Stomach (tissue), 9 donors: ENCODE measurements around the gene SLC8A3. TPM values are rescaled to one million over a fixed set of nuclear protein-coding genes. Genes with fewer than 3 reads are reported as not detected.
A peak's percentile ranks its signal among the peaks of the same experiment; 100 is the strongest.

Source experiments
- DNase-seq, 2 donors: peaks; one replicate each; pipeline versions ENCODE4 v3.0.0 to v3.0.0-alpha.2; 2013 to 2019
- H3K27ac ChIP-seq, 5 donors: fragments of 200-600 bp in 4 of 5; sonication (generic) in 4 of 5; one replicate each; pipeline ENCODE4 v1.5.1; 2013 to 2019; ENCODE audit warnings: mild to moderate bottlenecking in 1 of 5, moderate library complexity in 1 of 5
- H3K27me3 ChIP-seq, 3 donors: fragments of 200-600 bp; sonication (generic); one replicate each; pipeline ENCODE4 v1.5.1; 2017 to 2019; ENCODE audit warnings: mixed run types in 1 of 3
- H3K36me3 ChIP-seq, 4 donors: fragments of 200-600 bp; sonication (generic); 1 replicate in 3 of 4; 2 replicates in 1 of 4; pipeline ENCODE4 v1.5.1; 2016 to 2019
- H3K4me1 ChIP-seq, 4 donors: fragments of 200-600 bp; sonication (generic); one replicate each; pipeline ENCODE4 v1.5.1; 2016 to 2019
- H3K4me3 ChIP-seq, 4 donors: fragments of 200-600 bp; sonication (generic) in 3 of 4; one replicate each; pipeline ENCODE4 v1.5.1; 2016 to 2019; ENCODE audit warnings: mild to moderate bottlenecking in 1 of 4
- H3K9me3 ChIP-seq, 4 donors: fragments of 200-600 bp; sonication (generic); one replicate each; pipeline ENCODE4 v1.5.1; 2016 to 2019
- EP300 ChIP-seq: sonication (generic); formaldehyde crosslinking; IDR thresholded peaks from one replicate; pipeline ENCODE4 v1.6.1; 2017; ENCODE audit warnings: antibody characterized with exemption
- POLR2A ChIP-seq, 4 donors: fragments of 450-650 bp; IDR thresholded peaks; one replicate each; pipeline ENCODE4 v1.6.1; 2016; ENCODE audit warnings: antibody characterized with exemption in 4 of 4, control low read depth in 2 of 4, mild to moderate bottlenecking in 1 of 4, moderate library complexity in 1 of 4
- POLR2AphosphoS5 ChIP-seq, 3 donors: sonication (generic); formaldehyde crosslinking; IDR thresholded peaks; one replicate each; pipeline ENCODE4 v1.6.1; 2016; ENCODE audit warnings: antibody characterized with exemption in 3 of 3
- WGBS, 5 donors: extraction: QIAGEN DNeasy Blood & Tissue Kit in 3 of 5; methylation state at CpG; one replicate each; pipeline versions ENCODE4 v1.1.5 to v1.1.7; 2013 to 2018; 5-methylcytosine and 5-hydroxymethylcytosine counted together
- intact Hi-C: fragments of 100-400 bp; cut with DNase I; formaldehyde crosslinking; loops from one replicate; pipeline ENCODE4 v1.15.1; 2023; ENCODE audit warnings: low total_unique reads
- polyA plus RNA-seq, 3 donors: library from polyadenylated mRNA; stranded (reverse); fragments of 200-250 nt; gene quantifications; one replicate each; pipeline ENCODE4 v1.2.3, GENCODE V29; 2013
- total RNA-seq, 5 donors: library from RNA; depleted of rRNA; stranded (reverse); fragments of >200 nt; gene quantifications; one replicate each; pipeline versions ENCODE4 v1.1.0 to v1.2.3, GENCODE V29; 2014 to 2016
- TF ChIP-seq, protein P1 (sequence below), 7 experiments: fragments of 450-650 bp in 4 of 7; fragments of 200-600 bp in 3 of 7; sonication (generic) in 3 of 7; IDR thresholded peaks; one replicate each; pipeline ENCODE4 v1.5.1; 2016 to 2019; ENCODE audit warnings: antibody characterized with exemption in 7 of 7, control low read depth in 2 of 7, mild to moderate bottlenecking in 1 of 7
- donor health status: healthy with polysubstance abuse.
- donor health status: Bipolar disorder and iron deficiency.
- donor health status: healthy.

The SLC8A3 gene
- total and polyA plus RNA-seq, 8 donors: 0.03 to 2.4 (median 0.87) TPM; not detected in 1

DNA sequence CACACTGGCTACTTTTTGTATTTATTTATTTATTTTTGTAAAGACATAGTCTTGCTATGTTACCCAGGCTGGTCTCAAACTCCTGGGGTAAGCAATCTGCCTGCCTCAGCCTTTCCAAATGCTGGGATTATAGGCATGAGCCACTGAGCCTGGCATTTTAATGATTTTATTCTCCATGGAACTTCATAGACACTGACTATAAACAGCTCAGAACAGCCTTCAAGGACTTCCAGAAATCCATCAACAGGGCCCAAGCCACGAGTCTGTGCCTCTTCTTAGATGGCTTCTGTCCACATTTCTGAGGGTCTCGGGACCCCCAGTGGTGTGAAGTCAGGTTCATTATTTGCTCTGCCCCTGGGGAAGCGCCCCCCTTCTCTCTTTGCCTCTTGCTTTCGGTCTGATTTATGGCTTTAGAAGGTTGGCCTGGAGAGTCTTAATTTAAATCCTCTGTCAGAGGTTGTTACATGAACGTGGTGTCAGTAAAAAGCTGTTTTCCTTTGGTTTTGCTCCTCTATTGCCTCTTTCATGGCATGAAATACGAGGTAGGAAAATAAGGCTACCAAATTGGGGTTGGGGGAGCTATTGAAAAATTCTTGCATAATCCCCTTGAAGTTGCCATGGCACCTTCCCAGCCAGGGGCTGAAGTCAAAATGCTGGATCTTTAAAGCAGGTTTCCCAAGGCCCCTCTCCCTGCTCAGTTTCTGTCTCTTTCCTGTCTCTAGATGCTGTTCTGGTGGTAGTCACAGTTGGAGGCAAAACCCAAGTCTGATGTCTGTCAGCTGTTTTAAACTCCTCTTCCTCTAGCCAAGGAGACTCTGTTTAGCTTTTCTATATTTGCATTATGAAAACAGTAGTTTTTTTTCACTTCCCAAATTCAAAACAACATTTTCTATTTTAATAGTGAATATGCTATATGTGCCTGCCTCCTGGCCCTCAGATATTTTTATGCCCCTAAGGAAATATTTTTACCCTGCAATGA, 180.2 kb downstream of the SLC8A3 start:
- WGBS, 5 donors: 49 to 73% (median 63%) methylated on average over 6 of the region's 6 CpGs
- peak in 1 of 2 donors; percentile 41 for DNase-seq
- Histone ChIP-seq H3K4me3 (no peak overlapping the region), H3K27ac (peak overlapping the region in 3 of 5 donors; percentile 5 to 45 (median 36)), H3K27me3 (no peaks in the 10 kb centered on the region), H3K4me1 (peaks cover 0 to 25% (median 4%) of the 10 kb centered on the region in 4 donors), H3K9me3 (no peaks in the 10 kb centered on the region), H3K36me3 (no peaks in the 10 kb centered on the region)
- intact Hi-C loops: no loop called here
- TF ChIP-seq EP300 (no peak), POLR2A (IDR thresholded peaks at IDR 0.05) (no peak), POLR2AphosphoS5 (IDR thresholded peaks at IDR 0.05) (no peak)
- TF ChIP-seq, protein P1, sequence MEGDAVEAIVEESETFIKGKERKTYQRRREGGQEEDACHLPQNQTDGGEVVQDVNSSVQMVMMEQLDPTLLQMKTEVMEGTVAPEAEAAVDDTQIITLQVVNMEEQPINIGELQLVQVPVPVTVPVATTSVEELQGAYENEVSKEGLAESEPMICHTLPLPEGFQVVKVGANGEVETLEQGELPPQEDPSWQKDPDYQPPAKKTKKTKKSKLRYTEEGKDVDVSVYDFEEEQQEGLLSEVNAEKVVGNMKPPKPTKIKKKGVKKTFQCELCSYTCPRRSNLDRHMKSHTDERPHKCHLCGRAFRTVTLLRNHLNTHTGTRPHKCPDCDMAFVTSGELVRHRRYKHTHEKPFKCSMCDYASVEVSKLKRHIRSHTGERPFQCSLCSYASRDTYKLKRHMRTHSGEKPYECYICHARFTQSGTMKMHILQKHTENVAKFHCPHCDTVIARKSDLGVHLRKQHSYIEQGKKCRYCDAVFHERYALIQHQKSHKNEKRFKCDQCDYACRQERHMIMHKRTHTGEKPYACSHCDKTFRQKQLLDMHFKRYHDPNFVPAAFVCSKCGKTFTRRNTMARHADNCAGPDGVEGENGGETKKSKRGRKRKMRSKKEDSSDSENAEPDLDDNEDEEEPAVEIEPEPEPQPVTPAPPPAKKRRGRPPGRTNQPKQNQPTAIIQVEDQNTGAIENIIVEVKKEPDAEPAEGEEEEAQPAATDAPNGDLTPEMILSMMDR (IDR thresholded peaks at IDR 0.05): no peak

GRCh38 chr14:70006699-70007098, 182.1 kb downstream of the SLC8A3 start:
- intact Hi-C loops: no loop called here
- H3K4me3 ChIP-seq: no peak overlapping the region
- H3K36me3 ChIP-seq: no peaks in the 10 kb centered on the region
- no peak for TF ChIP-seq EP300
- no peak for TF ChIP-seq POLR2AphosphoS5 (IDR thresholded peaks at IDR 0.05)
- no peak for TF ChIP-seq POLR2A (IDR thresholded peaks at IDR 0.05)
- TF ChIP-seq, protein P1 (IDR thresholded peaks at IDR 0.05): no peak
- whole genome bisulfite sequencing, 5 donors: 79 to 94% (median 92%) methylated on average over 6 of the region's 6 CpGs
- no peak overlapping the region for H3K27ac ChIP-seq
- H3K4me1 ChIP-seq: peaks cover 0 to 36% (median 8%) of the 10 kb centered on the region in 4 donors
- H3K27me3 ChIP-seq: no peaks in the 10 kb centered on the region
- H3K9me3 ChIP-seq: no peaks in the 10 kb centered on the region
- DNase-seq: no peak

- TF ChIP-seq EP300 (no peak), POLR2AphosphoS5 (IDR thresholded peaks at IDR 0.05) (no peak), POLR2A (IDR thresholded peaks at IDR 0.05) (no peak)
- TF ChIP-seq, protein P1 (IDR thresholded peaks at IDR 0.05): no peak
- peak; percentile 51 to 72 for DNase-seq
- intact Hi-C loops: no loop called here
- Histone ChIP-seq H3K4me3 (no peak overlapping the region), H3K4me1 (peaks cover 0 to 36% (median 8%) of the 10 kb centered on the region in 4 donors), H3K36me3 (no peaks in the 10 kb centered on the region), H3K27ac (peak overlapping the region in 2 of 5 donors; percentile 12 to 41), H3K9me3 (no peaks in the 10 kb centered on the region), H3K27me3 (no peaks in the 10 kb centered on the region)
- 55 to 74% (median 66%) methylated on average over 5 of the region's 5 CpGs for WGBS, 5 donors
Measured at GRCh38 chr14:70005281-70005805, 183.4 kb downstream of the SLC8A3 start.

- no peaks in the 10 kb centered on the region for H3K27me3 ChIP-seq
- H3K9me3 ChIP-seq: no peaks in the 10 kb centered on the region
- intact Hi-C loops: no loop called here
- peak overlapping the region in 1 of 5 donors; percentile 41 for H3K27ac ChIP-seq
- no peak for TF ChIP-seq POLR2AphosphoS5 (IDR thresholded peaks at IDR 0.05)
- TF ChIP-seq, protein P1 (IDR thresholded peaks at IDR 0.05): no peak
- no peak for TF ChIP-seq POLR2A (IDR thresholded peaks at IDR 0.05)
- no peak for TF ChIP-seq EP300
- no peak overlapping the region for H3K4me3 ChIP-seq
- H3K4me1 ChIP-seq: peaks cover 0 to 30% (median 10%) of the 10 kb centered on the region in 4 donors
- H3K36me3 ChIP-seq: no peaks in the 10 kb centered on the region
- 61 to 72% (median 71%) methylated on average over 2 of the region's 2 CpGs for WGBS, 5 donors
- DNase-seq: no peak
Measured at GRCh38 chr14:70004791-70005190, 184.0 kb downstream of the SLC8A3 start.
